ENCODE results near the gene FKBP2. TPM values are rescaled to one million over a fixed set of nuclear protein-coding genes. Genes with fewer than 3 reads are reported as not detected.

FKBP2 gene
- total and polyA plus RNA-seq, 2 of the 13 experiments (the other 11 are each of a cell fraction or from before 2014, with no cell fraction given): 30.1 to 53.3 TPM

- TF ChIP-seq ZNF280B (CRISPR knock-in tag; IDR thresholded peaks at IDR 0.05; ENCODE audit: borderline replicate concordance): 0 out of 2 replicates have a peak, but pooled peaks have one; percentile 45
- no peak for TF ChIP-seq RBM39 (IDR thresholded peaks at IDR 0.05; ENCODE audit: low read depth, low read length, poor library complexity, severe bottlenecking)
- TF ChIP-seq ZNF580 (CRISPR knock-in tag; IDR thresholded peaks at IDR 0.05; ENCODE audit: borderline replicate concordance, low read depth): no peak
- no peak for TF ChIP-seq GATA4 (IDR thresholded peaks at IDR 0.05; ENCODE audit: borderline replicate concordance, low read depth)
- no peak for TF ChIP-seq REXO4 (CRISPR knock-in tag; IDR thresholded peaks at IDR 0.05; ENCODE audit: borderline replicate concordance)
- no peak for TF ChIP-seq ZNF720 (CRISPR knock-in tag; IDR thresholded peaks at IDR 0.05)
- peak; percentile 46; the same call in 1 of the 3 replicates for TF ChIP-seq MXI1 (IDR thresholded peaks at IDR 0.05; ENCODE audit: borderline replicate concordance, low read depth, low read length)
- TF ChIP-seq ZNF775 (CRISPR knock-in tag; IDR thresholded peaks at IDR 0.05; ENCODE audit: borderline replicate concordance): no peak
- TF ChIP-seq WIZ (CRISPR knock-in tag; IDR thresholded peaks at IDR 0.05): no peak
- no peak for TF ChIP-seq THAP7 (CRISPR knock-in tag; IDR thresholded peaks at IDR 0.05)
- TF ChIP-seq ATF7-NPFF (CRISPR knock-in tag; IDR thresholded peaks at IDR 0.05; ENCODE audit: low read depth): no peak
- TF ChIP-seq ZBTB26 (CRISPR knock-in tag; IDR thresholded peaks at IDR 0.05; ENCODE audit: borderline replicate concordance): 0 out of 2 replicates have a peak, but pooled peaks have one; percentile 9
- no peak for TF ChIP-seq NR2F6 (IDR thresholded peaks at IDR 0.05)
- TF ChIP-seq NR2F6 (CRISPR knock-in tag; IDR thresholded peaks at IDR 0.05): no peak
- no peak for TF ChIP-seq ZNF33A (CRISPR knock-in tag; IDR thresholded peaks at IDR 0.05; ENCODE audit: borderline replicate concordance)
- TF ChIP-seq MTF2 (CRISPR knock-in tag; IDR thresholded peaks at IDR 0.05; ENCODE audit: borderline replicate concordance): no peak
- TF ChIP-seq ZNF597 (CRISPR knock-in tag; IDR thresholded peaks at IDR 0.05): no peak
- TF ChIP-seq ARID4A (CRISPR knock-in tag; IDR thresholded peaks at IDR 0.05; ENCODE audit: borderline replicate concordance): peak; percentile 56; the same call in 1 of the 2 replicates
Measured at GRCh38 chr11:64251016-64251752, 10.3 kb downstream of the FKBP2 start, which contains the start of gene PLCB3 (continued).

Data from HepG2 (cell line).